HCT116 (cell line): Measurements from ENCODE around the gene SPATA3. TPM values are rescaled to one million over a fixed set of nuclear protein-coding genes. Genes with fewer than 3 reads are reported as not detected.

Experiments
- ATAC-seq: fragments of 200-7000 bp; cut with Tn5 transposase; 2 replicates; pipeline ENCODE4 v1.9.1; 2020; ENCODE audit warnings: mild to moderate bottlenecking, moderate library complexity
- BruUV-seq: library from RNA; stranded (reverse); fragments of 400-500 nt; replicated peaks from 2 replicates; lab custom pipeline; 2021; lab: Mats Ljungman, UMichigan
- CTCF ChIA-PET: fragments of 300-600 bp; sonication (Branson Sonifier 250); formaldehyde crosslinking; loops from one replicate; lab custom pipeline; 2021; ENCODE audit warnings: antibody characterized with exemption; lab: Charles Lee
- POLR2A ChIA-PET: fragments of 300-600, 350-600 bp; sonication (Branson Sonifier 250); formaldehyde crosslinking; loops from one replicate; lab custom pipeline; 2021; ENCODE audit warnings: antibody characterized with exemption; lab: Charles Lee
- RAD21 ChIA-PET, 2 experiments: fragments of 300-600 bp; sonication (Branson Sonifier 250); formaldehyde crosslinking; loops; one replicate each; lab custom pipeline; 2023; ENCODE audit warnings: low total read pairs in 2 of 2; ENCODE audit not compliant: uncharacterized antibody in 2 of 2, unreplicated experiment in 2 of 2, low non-redundant PET in 1 of 2; lab: Charles Lee
- DNase-seq: peaks from one replicate; pipeline ENCODE4 v3.0.0-alpha.2; 2010; ENCODE audit warnings: low read depth, low spot score
- H2AFZ ChIP-seq: fragments of 200-600 bp; shearing (Covaris generic), sonication (generic); 2 replicates; pipeline ENCODE4 v1.6.1; 2017; ENCODE audit warnings: low read depth, mixed run types, mixed read lengths, antibody characterized with exemption, low read length; ENCODE audit not compliant: poor library complexity, severe bottlenecking
- H3K27ac ChIP-seq: 2 replicates; pipeline ENCODE4 v1.5.1; 2012; ENCODE audit warnings: low read depth, low read length
- H3K27me3 ChIP-seq: fragments of 200-600 bp; sonication (generic); 2 replicates; pipeline ENCODE4 v1.6.1; 2016; ENCODE audit warnings: mixed run types, low read length, mixed read lengths; ENCODE audit not compliant: insufficient read depth
- H3K36me3 ChIP-seq, 2 experiments: fragments of 200-500 bp in 1 of 2; fragments of 200-600 bp in 1 of 2; sonication (Bioruptor generic) in 1 of 2; sonication (generic) in 1 of 2; 2 replicates each; pipeline versions ENCODE4 v1.5.1 to v1.6.1; 2014 to 2016; ENCODE audit warnings: low read length in 2 of 2, inconsistent platforms in 1 of 2, mixed read lengths in 1 of 2, mixed run types in 1 of 2; ENCODE audit not compliant: insufficient read depth in 2 of 2, control insufficient read depth in 1 of 2
- H3K4me1 ChIP-seq, 2 experiments: fragments of 200-600 bp in 1 of 2; sonication (generic) in 1 of 2; 2 replicates each; pipeline versions ENCODE4 v1.5.1 to v1.6.1; 2012 to 2017; ENCODE audit warnings: low read length in 2 of 2, inconsistent platforms in 1 of 2, mild to moderate bottlenecking in 1 of 2, mixed read lengths in 1 of 2, mixed run types in 1 of 2, moderate library complexity in 1 of 2; ENCODE audit not compliant: insufficient read depth in 2 of 2, control insufficient read depth in 1 of 2
- H3K4me2 ChIP-seq: fragments of 200-600 bp; sonication (generic); 2 replicates; pipeline ENCODE4 v1.6.1; 2017; ENCODE audit warnings: mixed run types, low read length, mixed read lengths
- H3K4me3 ChIP-seq, 2 experiments: fragments of 200-600 bp in 1 of 2; sonication (generic) in 1 of 2; replicated peaks in 1 of 2; 2 replicates each; pipeline ENCODE4 v1.5.1; 2011 to 2016; ENCODE audit warnings: low read length in 2 of 2, control low read depth in 1 of 2, low read depth in 1 of 2, mild to moderate bottlenecking in 1 of 2, mixed read lengths in 1 of 2, mixed run types in 1 of 2
- H3K79me2 ChIP-seq: fragments of 200-600 bp; sonication (generic); 2 replicates; pipeline ENCODE4 v1.6.1; 2017; ENCODE audit warnings: mild to moderate bottlenecking, mixed run types, low read length, moderate library complexity, mixed read lengths; ENCODE audit not compliant: insufficient read depth
- H3K9ac ChIP-seq: fragments of 200-600 bp; sonication (generic); 2 replicates; pipeline ENCODE4 v1.6.1; 2016; ENCODE audit warnings: low read length, mixed read lengths
- H3K9me2 ChIP-seq: fragments of 200-600 bp; sonication (generic), shearing (Covaris generic); 2 replicates; pipeline ENCODE4 v1.6.1; 2017; ENCODE audit warnings: mixed run types, mild to moderate bottlenecking, moderate library complexity; ENCODE audit not compliant: insufficient read depth
- H3K9me3 ChIP-seq, 2 experiments: fragments of 200-500 bp in 1 of 2; fragments of 200-600 bp in 1 of 2; sonication (Bioruptor generic) in 1 of 2; sonication (generic) in 1 of 2; 2 replicates each; pipeline ENCODE4 v1.6.1; 2014 to 2017; ENCODE audit warnings: low read length in 2 of 2, mixed read lengths in 2 of 2, inconsistent platforms in 1 of 2, low read depth in 1 of 2, mild to moderate bottlenecking in 1 of 2, mixed run types in 1 of 2, moderate library complexity in 1 of 2; ENCODE audit not compliant: control insufficient read depth in 1 of 2, insufficient read depth in 1 of 2
- H4K20me1 ChIP-seq: fragments of 200-600 bp; sonication (generic), shearing (Covaris generic); 2 replicates; pipeline ENCODE4 v1.6.1; 2017; ENCODE audit warnings: mixed run types, mild to moderate bottlenecking, moderate library complexity; ENCODE audit not compliant: insufficient read depth
- CEBPB ChIP-seq: IDR thresholded peaks from 2 replicates; pipeline ENCODE4 v1.6.1; 2012; ENCODE audit warnings: low read depth
- CTCF ChIP-seq, 3 experiments: fragments of 200-600 bp in 1 of 3; sonication (generic) in 1 of 3; IDR thresholded peaks in 2 of 3; conservative IDR thresholded peaks in 1 of 3; 2 replicates each; pipeline ENCODE4 v1.5.1; 2012 to 2017; ENCODE audit warnings: low read depth in 2 of 3, low read length in 2 of 3, antibody characterized with exemption in 1 of 3, borderline replicate concordance in 1 of 3, control low read depth in 1 of 3, mild to moderate bottlenecking in 1 of 3, mixed read lengths in 1 of 3, mixed run types in 1 of 3, moderate library complexity in 1 of 3; ENCODE audit not compliant: insufficient read depth in 1 of 3
- ELF1 ChIP-seq: IDR thresholded peaks from 2 replicates; pipeline ENCODE4 v1.6.1; 2012; ENCODE audit warnings: low read depth, borderline replicate concordance
- FOSL1 ChIP-seq: IDR thresholded peaks from 2 replicates; pipeline ENCODE4 v1.6.1; 2012; ENCODE audit warnings: low read depth
- MAX ChIP-seq: IDR thresholded peaks from 2 replicates; pipeline ENCODE4 v1.6.1; 2012
- POLR2AphosphoS5 ChIP-seq: IDR thresholded peaks from 2 replicates; pipeline ENCODE4 v1.6.1; 2011; ENCODE audit warnings: mild to moderate bottlenecking, low read depth, low read length, moderate library complexity
- SIN3A ChIP-seq: IDR thresholded peaks from 2 replicates; pipeline ENCODE4 v1.6.1; 2012; ENCODE audit warnings: low read depth
- SP1 ChIP-seq: IDR thresholded peaks from 2 replicates; pipeline ENCODE4 v1.6.1; 2012; ENCODE audit warnings: low read depth
- SRF ChIP-seq: IDR thresholded peaks from 2 replicates; pipeline ENCODE4 v1.6.1; 2012; ENCODE audit warnings: low read depth
- YY1 ChIP-seq: IDR thresholded peaks from 2 replicates; pipeline ENCODE4 v1.6.1; 2011; ENCODE audit warnings: low read length, low read depth, moderate library complexity, mild to moderate bottlenecking; ENCODE audit not compliant: insufficient replicate concordance; ENCODE audit errors: extremely low read depth
- intact Hi-C: fragments of 100-400 bp; cut with micrococcal nuclease; formaldehyde crosslinking; loops from 2 replicates; pipeline ENCODE4 v1.10.0; 2022
- total RNA-seq: library from RNA; stranded (reverse); gene quantifications from one replicate; pipeline ENCODE4 v1.2.1, GENCODE V29; 2021; ENCODE audit not compliant: unreplicated experiment

The SPATA3 gene
- total RNA-seq, 1 experiment from 2014 or later = not detected

GRCh38 chr2:230982528-230982927, 13.4 kb upstream of the SPATA3 start:
- CTCF ChIA-PET = interaction anchor here (1.3 kb wide), 1 partner anchor 158 kb away, joined by 3 read pairs; no protein-coding TSS in a partner anchor
- no TSS peak for BruUV-seq
- no peaks in the 10 kb centered on the region for H3K9me2 ChIP-seq
- H3K79me2 ChIP-seq = no peaks in the 10 kb centered on the region
- DNase-seq = no peak
- intact Hi-C loops = no loop called here
- no peaks in the 10 kb centered on the region for H4K20me1 ChIP-seq
- H3K4me1 ChIP-seq = peaks cover 4 to 6% of the 10 kb centered on the region in 2 experiments; a peak in 3 of 4 replicates
- RAD21 ChIA-PET = no interaction called here
- H3K9me3 ChIP-seq = no peaks in the 10 kb centered on the region
- no peak overlapping the region for H2AFZ ChIP-seq
- no peaks in the 10 kb centered on the region for H3K36me3 ChIP-seq
- H3K27me3 ChIP-seq = no peaks in the 10 kb centered on the region
- no peak for ATAC-seq
- H3K4me3 ChIP-seq = no peak overlapping the region
- no peak overlapping the region for H3K9ac ChIP-seq
- H3K27ac ChIP-seq = no peak overlapping the region
- no peak overlapping the region for H3K4me2 ChIP-seq
- POLR2A ChIA-PET = no interaction called here
- no peak for TF ChIP-seq YY1
- no peak for TF ChIP-seq CTCF (IDR thresholded peaks at IDR 0.05 in 2 of 3, conservative IDR thresholded peaks at IDR 0.05 in 1 of 3; ENCODE audit: borderline replicate concordance in 1 of 3, insufficient read depth in 1 of 3, low read depth in 2 of 3, low read length in 2 of 3)
- no peak for TF ChIP-seq SIN3A
- no peak for TF ChIP-seq SP1
- TF ChIP-seq CEBPB = no peak
- TF ChIP-seq POLR2AphosphoS5 = no peak
- TF ChIP-seq FOSL1 = no peak
- no peak for TF ChIP-seq ELF1
- TF ChIP-seq SRF = no peak
- no peak for TF ChIP-seq MAX
